ENCODE data around the gene ASRGL1. TPM values are rescaled to one million over a fixed set of nuclear protein-coding genes. Genes with fewer than 3 reads are reported as not detected.
A peak's percentile ranks its signal among the peaks of the same experiment; 100 is the strongest.

ASRGL1 gene
- total RNA-seq (10 to 100 TPM in 2 of 4 donors, 1 to 10 TPM in 2; 4.8 to 26.0 (median 9.5) TPM), polyA plus RNA-seq (10 to 100 TPM; 22.0 to 35.2 (median 22.8) TPM)

- H3K9me3 ChIP-seq = no peaks in the 10 kb centered on the region
- peaks cover 0 to 16% (median 7%) of the 10 kb centered on the region in 4 donors for H3K4me1 ChIP-seq
- intact Hi-C loops (cut with DNase I) = no loop called here
Measured at GRCh38 chr11:62337303-62338181, at the start of gene ASRGL1. Gene ASRGL1, plus strand, starts transcription at chr11:62337448. Its CDS starts 530 bp downstream, at chr11:62337978.

GRCh38 chr11:62295504-62295903 lies 41.7 kb upstream of the ASRGL1 start:
- Histone ChIP-seq H3K4me1 (no peaks in the 10 kb centered on the region), H3K9me3 (no peaks in the 10 kb centered on the region), H3K27ac (no peak overlapping the region), H3K4me3 (no peak overlapping the region), H3K36me3 (no peaks in the 10 kb centered on the region), H3K27me3 (peaks cover 0 to 3% (median 2%) of the 10 kb centered on the region in 3 donors)
- 48 to 53% methylated on average over 2 of the region's 2 CpGs for WGBS, 2 donors
- intact Hi-C loops (cut with DNase I) = no loop called here
- no peak for DNase-seq
- no peak for TF ChIP-seq CTCF (IDR thresholded peaks at IDR 0.05)
- TF ChIP-seq POLR2AphosphoS5 (IDR thresholded peaks at IDR 0.05) = no peak
- no peak for TF ChIP-seq EP300 (IDR thresholded peaks at IDR 0.05)
- no peak for TF ChIP-seq POLR2A (IDR thresholded peaks at IDR 0.05)

More at GRCh38 chr11:62337303-62338181, at the start of gene ASRGL1:
- Histone ChIP-seq H3K27ac (peak within 1 kb of the TSS; percentile 53 to 66 (median 58)), H3K36me3 (no peaks in the 10 kb centered on the region), H3K4me3 (peak within 1 kb of the TSS; percentile 58 to 74 (median 67)), H3K27me3 (no peaks in the 10 kb centered on the region)
- peak; percentile 91 for DNase-seq
- 1% methylated on average over 98 of the region's 98 CpGs for WGBS, 2 donors
- no peak for TF ChIP-seq CTCF (IDR thresholded peaks at IDR 0.05)
- TF ChIP-seq POLR2AphosphoS5 (IDR thresholded peaks at IDR 0.05) = peak in 2 of 4 donors; percentile 45 to 67

GRCh38 chr11:62298975-62299374 lies 38.3 kb upstream of the ASRGL1 start, which contains the start of gene SCGB1D4:
Gene SCGB1D4, minus strand, starts transcription at chr11:62299075. Its CDS starts 65 bp downstream, at chr11:62299010.
- whole genome bisulfite sequencing, 2 donors = 53 to 70% methylated on average over 7 of the region's 7 CpGs
- Histone ChIP-seq H3K36me3 (no peaks in the 10 kb centered on the region), H3K4me1 (no peaks in the 10 kb centered on the region), H3K9me3 (no peaks in the 10 kb centered on the region), H3K27ac (no peak within 1 kb of the TSS), H3K4me3 (no peak within 1 kb of the TSS), H3K27me3 (peaks cover 0 to 3% (median 2%) of the 10 kb centered on the region in 3 donors)
- DNase-seq = no peak
- TF ChIP-seq POLR2A (IDR thresholded peaks at IDR 0.05) (no peak), CTCF (IDR thresholded peaks at IDR 0.05) (no peak), EP300 (IDR thresholded peaks at IDR 0.05) (no peak), POLR2AphosphoS5 (IDR thresholded peaks at IDR 0.05) (no peak)
- intact Hi-C loops (cut with DNase I) = no loop called here

- 33 to 44% methylated on average over 6 of the region's 6 CpGs for WGBS, 2 donors
- TF ChIP-seq CTCF (IDR thresholded peaks at IDR 0.05) (no peak), EP300 (IDR thresholded peaks at IDR 0.05) (no peak), POLR2AphosphoS5 (IDR thresholded peaks at IDR 0.05) (no peak), POLR2A (IDR thresholded peaks at IDR 0.05) (no peak)
- Histone ChIP-seq H3K27ac (no peak overlapping the region), H3K9me3 (no peaks in the 10 kb centered on the region), H3K4me3 (no peak overlapping the region), H3K4me1 (peaks cover 0 to 5% (median 0%) of the 10 kb centered on the region in 4 donors), H3K27me3 (peaks cover 0 to 17% (median 0%) of the 10 kb centered on the region in 3 donors), H3K36me3 (no peaks in the 10 kb centered on the region)
- no peak for DNase-seq
- intact Hi-C loops (cut with DNase I) = no loop called here
Measured at GRCh38 chr11:62306227-62306626, 31.0 kb upstream of the ASRGL1 start.
